H9 (cell line): ENCODE data around the gene TAOK2. TPM values are rescaled to one million over a fixed set of nuclear protein-coding genes. Genes with fewer than 3 reads are reported as not detected.

Experiments
- DNase-seq: peaks from one replicate; pipeline ENCODE4 v3.0.0-alpha.2; 2017
- H2AFZ ChIP-seq: one replicate; pipeline ENCODE4 v1.6.1; 2013; ENCODE audit warnings: mild to moderate bottlenecking, low read length, control low read depth, moderate library complexity
- H2AK5ac ChIP-seq: 2 replicates; pipeline ENCODE4 v1.6.1; 2013; ENCODE audit warnings: low read length, control low read depth, mixed read lengths; ENCODE audit not compliant: insufficient read length
- H2BK120ac ChIP-seq: one replicate; pipeline ENCODE4 v1.6.1; 2013; ENCODE audit warnings: low read depth, mild to moderate bottlenecking, low read length, control low read depth, inconsistent platforms; ENCODE audit not compliant: poor library complexity, severe bottlenecking
- H2BK12ac ChIP-seq: 2 replicates; pipeline ENCODE4 v1.6.1; 2013; ENCODE audit warnings: low read length, control low read depth, mixed read lengths, low read depth; ENCODE audit not compliant: insufficient read length
- H2BK15ac ChIP-seq: 2 replicates; pipeline ENCODE4 v1.6.1; 2013; ENCODE audit warnings: low read depth, low read length, control low read depth
- H2BK20ac ChIP-seq: one replicate; pipeline ENCODE4 v1.6.1; 2013; ENCODE audit warnings: low read depth, mild to moderate bottlenecking, low read length, control low read depth, inconsistent platforms; ENCODE audit not compliant: poor library complexity, severe bottlenecking
- H2BK5ac ChIP-seq: 2 replicates; pipeline ENCODE4 v1.6.1; 2013; ENCODE audit warnings: low read length, control low read depth, mixed read lengths; ENCODE audit not compliant: insufficient read length
- H3K14ac ChIP-seq: 2 replicates; pipeline ENCODE4 v1.6.1; 2013; ENCODE audit warnings: low read length, control low read depth; ENCODE audit not compliant: insufficient read depth
- H3K18ac ChIP-seq: 2 replicates; pipeline ENCODE4 v1.6.1; 2013; ENCODE audit warnings: low read depth, mild to moderate bottlenecking, mixed read lengths, low read length, control low read depth; ENCODE audit not compliant: insufficient read length
- H3K23ac ChIP-seq: 2 replicates; pipeline ENCODE4 v1.6.1; 2013; ENCODE audit warnings: low read length, control low read depth, mixed read lengths, low read depth; ENCODE audit not compliant: insufficient read length
- H3K23me2 ChIP-seq: 2 replicates; pipeline ENCODE4 v1.6.1; 2013; ENCODE audit warnings: low read depth, mild to moderate bottlenecking, mixed read lengths, low read length, control low read depth; ENCODE audit not compliant: insufficient read length, poor library complexity, severe bottlenecking
- H3K27ac ChIP-seq: 2 replicates; pipeline ENCODE4 v1.5.1; 2013; ENCODE audit warnings: low read length, control low read depth, mixed read lengths, low read depth; ENCODE audit not compliant: insufficient read length
- H3K27me3 ChIP-seq: 2 replicates; pipeline ENCODE4 v1.6.1; 2013; ENCODE audit warnings: low read length, control low read depth, inconsistent platforms; ENCODE audit not compliant: insufficient read depth
- H3K4ac ChIP-seq: 2 replicates; pipeline ENCODE4 v1.6.1; 2013; ENCODE audit warnings: low read depth, mild to moderate bottlenecking, control low read depth, inconsistent platforms, low read length, moderate library complexity
- H3K4me1 ChIP-seq: 2 replicates; pipeline ENCODE4 v1.6.1; 2013; ENCODE audit warnings: low read length, control low read depth, inconsistent platforms; ENCODE audit not compliant: insufficient read depth
- H3K4me2 ChIP-seq: 2 replicates; pipeline ENCODE4 v1.6.1; 2013; ENCODE audit warnings: low read length, control low read depth, mixed read lengths; ENCODE audit not compliant: insufficient read length, insufficient read depth
- H3K56ac ChIP-seq: 2 replicates; pipeline ENCODE4 v1.6.1; 2013; ENCODE audit warnings: low read depth, mild to moderate bottlenecking, mixed read lengths, low read length, control low read depth; ENCODE audit not compliant: insufficient read length
- H3K79me1 ChIP-seq: 2 replicates; pipeline ENCODE4 v1.6.1; 2013; ENCODE audit warnings: low read depth, mild to moderate bottlenecking, moderate library complexity, low read length, control low read depth, inconsistent platforms; ENCODE audit not compliant: insufficient read depth, poor library complexity, severe bottlenecking
- H3K79me2 ChIP-seq: 2 replicates; pipeline ENCODE4 v1.6.1; 2013; ENCODE audit warnings: low read length, control low read depth, inconsistent platforms; ENCODE audit not compliant: insufficient read depth
- H3K9ac ChIP-seq: 2 replicates; pipeline ENCODE4 v1.6.1; 2013; ENCODE audit warnings: low read length, control low read depth, mixed read lengths; ENCODE audit not compliant: insufficient read length; ENCODE audit errors: extremely low read depth
- H3K9me3 ChIP-seq: one replicate; pipeline ENCODE4 v1.6.1; 2013; ENCODE audit warnings: low read depth, low read length, inconsistent platforms; ENCODE audit not compliant: control insufficient read depth
- H3T11ph ChIP-seq: one replicate; pipeline ENCODE4 v1.6.1; 2013; ENCODE audit warnings: mild to moderate bottlenecking, low read length, control low read depth, inconsistent platforms
- H4K20me1 ChIP-seq: one replicate; pipeline ENCODE4 v1.6.1; 2013; ENCODE audit not compliant: control insufficient read depth, insufficient read length, insufficient read depth
- H4K5ac ChIP-seq: 2 replicates; pipeline ENCODE4 v1.6.1; 2013; ENCODE audit warnings: low read depth, mild to moderate bottlenecking, mixed read lengths, low read length, control low read depth; ENCODE audit not compliant: insufficient read length
- H4K8ac ChIP-seq: replicated peaks from 2 replicates; pipeline ENCODE4 v1.6.1; 2013; ENCODE audit warnings: low read length, control low read depth, mixed read lengths, low read depth; ENCODE audit not compliant: insufficient read length
- H4K91ac ChIP-seq: 2 replicates; pipeline ENCODE4 v1.6.1; 2013; ENCODE audit warnings: low read depth, mild to moderate bottlenecking, moderate library complexity, mixed read lengths, low read length, control low read depth; ENCODE audit not compliant: insufficient read length
- H3K27ac Mint-ChIP-seq, 3 experiments: 2 replicates in 2 of 3; 3 replicates in 1 of 3; pipeline ENCODE4 v1.8.0; 2020 to 2021; ENCODE audit warnings: mixed read lengths in 3 of 3, mild to moderate bottlenecking in 1 of 3, moderate library complexity in 1 of 3
- H3K27me3 Mint-ChIP-seq: 2 replicates; pipeline ENCODE4 v1.8.0; 2021; ENCODE audit warnings: low read depth, mild to moderate bottlenecking, moderate library complexity, mixed read lengths
- H3K36me3 Mint-ChIP-seq, 3 experiments: 2 replicates in 2 of 3; 3 replicates in 1 of 3; pipeline ENCODE4 v1.8.0; 2020 to 2021; ENCODE audit warnings: low read depth in 3 of 3, mixed read lengths in 3 of 3; ENCODE audit not compliant: insufficient read depth in 1 of 3
- H3K4me1 Mint-ChIP-seq, 2 experiments: 2 replicates each; pipeline ENCODE4 v1.8.0; 2020; ENCODE audit warnings: mixed read lengths in 2 of 2
- H3K4me3 Mint-ChIP-seq, 2 experiments: 2 replicates in 1 of 2; 3 replicates in 1 of 2; pipeline ENCODE4 v1.8.0; 2020 to 2021; ENCODE audit warnings: mild to moderate bottlenecking in 2 of 2, mixed read lengths in 2 of 2, moderate library complexity in 1 of 2
- H3K9me3 Mint-ChIP-seq, 2 experiments: 2 replicates in 1 of 2; 3 replicates in 1 of 2; pipeline ENCODE4 v1.8.0; 2020; ENCODE audit warnings: mild to moderate bottlenecking in 2 of 2, mixed read lengths in 2 of 2, moderate library complexity in 1 of 2
- WGBS: extraction: QIAGEN DNeasy Blood & Tissue Kit; methylation state at CpG from one replicate; pipeline ENCODE4 v1.1.7; 2013; ENCODE audit warnings: missing lambda C conversion rate, low lambda C conversion rate, mixed read lengths; ENCODE audit not compliant: insufficient read length; ENCODE audit errors: extremely low coverage; 5-methylcytosine and 5-hydroxymethylcytosine counted together
- total RNA-seq: library from RNA; stranded (reverse); gene quantifications from 2 replicates; pipeline ENCODE4 v1.2.1, GENCODE V29; 2021
- TF ChIP-seq, protein P1 (sequence below): fragments of 200-600 bp; sonication (generic); conservative IDR thresholded peaks from 3 replicates; pipeline ENCODE4 v1.8.0; 2021; ENCODE audit warnings: antibody characterized with exemption, mild to moderate bottlenecking

TAOK2 gene
- total RNA-seq, 1 experiment from 2014 or later = 43.9 TPM

DNA sequence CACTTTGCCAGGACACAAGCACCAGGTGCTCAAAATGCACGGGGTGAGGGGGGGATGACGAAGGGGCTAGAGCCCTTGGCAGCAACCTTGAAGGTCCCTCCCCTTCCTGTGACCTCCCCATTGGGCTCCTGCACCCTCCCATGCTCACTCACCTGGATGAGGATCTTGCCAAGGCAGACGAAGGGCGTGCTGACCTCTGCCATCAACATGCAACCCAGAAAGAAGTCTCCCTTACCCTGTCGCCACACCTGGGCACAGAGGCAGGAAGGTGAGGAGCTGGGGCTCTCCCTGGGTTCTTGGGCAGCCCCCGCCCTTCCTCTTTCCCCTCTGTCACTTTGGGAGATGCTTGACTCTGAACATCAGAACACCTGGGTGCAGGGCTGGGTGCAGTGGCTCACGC lies 51.9 kb downstream of the TAOK2 start:
- no peak overlapping the region for H2BK12ac ChIP-seq
- no peak overlapping the region for H3T11ph ChIP-seq
- Mint-ChIP-seq H3K27me3 (no peaks in the 10 kb centered on the region; the same call in 1 of the 2 replicates), H3K27ac (peak overlapping the region in 1 of 3 experiments; percentile 43; a peak in 1 of 7 replicates), H3K9me3 (no peaks in the 10 kb centered on the region; a peak in 1 of 5 replicates), H3K36me3 (peaks cover 6 to 16% (median 10%) of the 10 kb centered on the region in 3 experiments; a peak in 5 of 7 replicates), H3K4me1 (peaks cover 16 to 32% of the 10 kb centered on the region in 2 experiments), H3K4me3 (no peak overlapping the region)
- H2BK5ac ChIP-seq = no peak overlapping the region
- no CpG with 5 or more reads among the region's 7 CpGs for WGBS
- no peaks in the 10 kb centered on the region for H3K9me3 ChIP-seq
- no peak overlapping the region for H2BK120ac ChIP-seq
- no peak overlapping the region for H2AFZ ChIP-seq
- TF ChIP-seq, protein P1, sequence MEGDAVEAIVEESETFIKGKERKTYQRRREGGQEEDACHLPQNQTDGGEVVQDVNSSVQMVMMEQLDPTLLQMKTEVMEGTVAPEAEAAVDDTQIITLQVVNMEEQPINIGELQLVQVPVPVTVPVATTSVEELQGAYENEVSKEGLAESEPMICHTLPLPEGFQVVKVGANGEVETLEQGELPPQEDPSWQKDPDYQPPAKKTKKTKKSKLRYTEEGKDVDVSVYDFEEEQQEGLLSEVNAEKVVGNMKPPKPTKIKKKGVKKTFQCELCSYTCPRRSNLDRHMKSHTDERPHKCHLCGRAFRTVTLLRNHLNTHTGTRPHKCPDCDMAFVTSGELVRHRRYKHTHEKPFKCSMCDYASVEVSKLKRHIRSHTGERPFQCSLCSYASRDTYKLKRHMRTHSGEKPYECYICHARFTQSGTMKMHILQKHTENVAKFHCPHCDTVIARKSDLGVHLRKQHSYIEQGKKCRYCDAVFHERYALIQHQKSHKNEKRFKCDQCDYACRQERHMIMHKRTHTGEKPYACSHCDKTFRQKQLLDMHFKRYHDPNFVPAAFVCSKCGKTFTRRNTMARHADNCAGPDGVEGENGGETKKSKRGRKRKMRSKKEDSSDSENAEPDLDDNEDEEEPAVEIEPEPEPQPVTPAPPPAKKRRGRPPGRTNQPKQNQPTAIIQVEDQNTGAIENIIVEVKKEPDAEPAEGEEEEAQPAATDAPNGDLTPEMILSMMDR = no peak
- H3K56ac ChIP-seq = no peak overlapping the region
- peaks cover 3% of the 10 kb centered on the region; the same call in 1 of the 2 replicates for H3K4me1 ChIP-seq
- H3K79me1 ChIP-seq = no peaks in the 10 kb centered on the region
- no peak overlapping the region for H3K23ac ChIP-seq
- H2BK20ac ChIP-seq = no peak overlapping the region
- no peaks in the 10 kb centered on the region; the same call in 1 of the 2 replicates for H3K79me2 ChIP-seq
- H4K91ac ChIP-seq = no peak overlapping the region
- H4K20me1 ChIP-seq = no peaks in the 10 kb centered on the region
- H4K8ac ChIP-seq = no peak overlapping the region
- no peak overlapping the region for H4K5ac ChIP-seq
- H3K23me2 ChIP-seq = peaks cover 15% of the 10 kb centered on the region
- H2AK5ac ChIP-seq = no peak overlapping the region
- H3K4ac ChIP-seq = no peak overlapping the region
- no peaks in the 10 kb centered on the region for H3K27me3 ChIP-seq
- no peak overlapping the region for H2BK15ac ChIP-seq
- no peak overlapping the region for H3K18ac ChIP-seq
- no peak for DNase-seq
- H3K9ac ChIP-seq = no peak overlapping the region
- no peak overlapping the region for H3K14ac ChIP-seq
- H3K4me2 ChIP-seq = no peak overlapping the region
- H3K27ac ChIP-seq = no peak overlapping the region
